WTC11 (cell line): Measurements from ENCODE around the gene RAP2A. TPM values are rescaled to one million over a fixed set of nuclear protein-coding genes. Genes with fewer than 3 reads are reported as not detected.

ENCODE experiments used
- ATAC-seq: fragments of 200-7000 bp; cut with Tn5 transposase; 2 replicates; pipeline ENCODE4 v1.10.0; 2021; ENCODE audit warnings: mild to moderate bottlenecking, moderate library complexity
- CTCF ChIA-PET: fragments of 300-600 bp; sonication (Branson Sonifier 250); formaldehyde crosslinking; loops from one replicate; lab custom pipeline; 2021; ENCODE audit warnings: antibody characterized with exemption; lab: Charles Lee
- POLR2A ChIA-PET: fragments of 350-600 bp; sonication (Branson Sonifier 250); formaldehyde crosslinking; loops from one replicate; lab custom pipeline; 2021; ENCODE audit warnings: antibody characterized with exemption; lab: Charles Lee
- DNase-seq: peaks from one replicate; pipeline ENCODE4 v3.0.0; 2021; ENCODE audit warnings: low spot score
- H3K27ac Mint-ChIP-seq: 2 replicates; pipeline ENCODE4 v1.8.0; 2021; ENCODE audit warnings: mixed read lengths
- H3K27me3 Mint-ChIP-seq: 2 replicates; pipeline ENCODE4 v1.8.0; 2021; ENCODE audit warnings: low read depth, mild to moderate bottlenecking, moderate library complexity, mixed read lengths
- H3K36me3 Mint-ChIP-seq: 2 replicates; pipeline ENCODE4 v1.8.0; 2021; ENCODE audit warnings: mixed read lengths
- H3K4me1 Mint-ChIP-seq: 2 replicates; pipeline ENCODE4 v1.8.0; 2022; ENCODE audit warnings: mixed read lengths
- H3K4me3 Mint-ChIP-seq: 2 replicates; pipeline ENCODE4 v1.8.0; 2021; ENCODE audit warnings: mild to moderate bottlenecking, moderate library complexity, mixed read lengths
- H3K9me3 Mint-ChIP-seq: 2 replicates; pipeline ENCODE4 v1.8.0; 2021; ENCODE audit warnings: mixed read lengths
- ATF1 ChIP-seq: sonication (generic); formaldehyde crosslinking; IDR thresholded peaks from 2 replicates; pipeline ENCODE4 v1.8.1; 2023; ENCODE audit warnings: mild to moderate bottlenecking, moderate library complexity, missing genetic modification reagents
- E2F1 ChIP-seq: sonication (generic); formaldehyde crosslinking; IDR thresholded peaks from 2 replicates; pipeline ENCODE4 v1.8.0; 2022; ENCODE audit warnings: mild to moderate bottlenecking, missing genetic modification reagents
- E2F4 ChIP-seq: sonication (generic); formaldehyde crosslinking; IDR thresholded peaks from 2 replicates; pipeline ENCODE4 v1.8.1; 2022; ENCODE audit warnings: low read depth, mild to moderate bottlenecking, moderate library complexity, missing genetic modification reagents, borderline replicate concordance
- E2F5 ChIP-seq: sonication (generic); formaldehyde crosslinking; IDR thresholded peaks from 2 replicates; pipeline ENCODE4 v1.8.1; 2022; ENCODE audit warnings: mild to moderate bottlenecking, moderate library complexity, missing genetic modification reagents
- FOXK1 ChIP-seq: sonication (generic); formaldehyde crosslinking; IDR thresholded peaks from 2 replicates; pipeline ENCODE4 v1.8.0; 2022; ENCODE audit warnings: mild to moderate bottlenecking, moderate library complexity, missing genetic modification reagents
- JAZF1 ChIP-seq: fragments of 250-450 bp; sonication (Bioruptor Pico); IDR thresholded peaks from 2 replicates; pipeline ENCODE4 v1.9.0; 2021; ENCODE audit warnings: moderate library complexity, mild to moderate bottlenecking, inconsistent platforms
- NFYB ChIP-seq: sonication (generic); formaldehyde crosslinking; conservative IDR thresholded peaks from 2 replicates; pipeline ENCODE4 v1.8.0; 2022; ENCODE audit warnings: low read depth, missing genetic modification reagents
- PRRX2 ChIP-seq: fragments of 250-450 bp; sonication (Bioruptor Pico); IDR thresholded peaks from 2 replicates; pipeline ENCODE4 v1.8.0; 2021; ENCODE audit warnings: mild to moderate bottlenecking
- RORB ChIP-seq: fragments of 250-450 bp; sonication (Bioruptor Pico); IDR thresholded peaks from 2 replicates; pipeline ENCODE4 v1.9.0; 2021; ENCODE audit warnings: mild to moderate bottlenecking
- SMAD4 ChIP-seq: sonication (generic); formaldehyde crosslinking; IDR thresholded peaks from 2 replicates; pipeline ENCODE4 v1.8.0; 2022; ENCODE audit warnings: mild to moderate bottlenecking, missing genetic modification reagents
- SP1 ChIP-seq: sonication (generic); formaldehyde crosslinking; conservative IDR thresholded peaks from 2 replicates; pipeline ENCODE4 v1.8.1; 2022; ENCODE audit warnings: missing genetic modification reagents
- ZNF138 ChIP-seq: sonication (generic); formaldehyde crosslinking; conservative IDR thresholded peaks from 2 replicates; pipeline ENCODE4 v1.8.1; 2022; ENCODE audit warnings: mild to moderate bottlenecking, moderate library complexity, missing genetic modification reagents
- ZNF232 ChIP-seq: sonication (generic); formaldehyde crosslinking; IDR thresholded peaks from 2 replicates; pipeline ENCODE4 v1.8.0; 2022; ENCODE audit warnings: mild to moderate bottlenecking, missing genetic modification reagents
- ZNF263 ChIP-seq: sonication (generic); formaldehyde crosslinking; IDR thresholded peaks from 2 replicates; pipeline ENCODE4 v1.8.1; 2022; ENCODE audit warnings: low read depth, mild to moderate bottlenecking, moderate library complexity, missing genetic modification reagents
- ZNF416 ChIP-seq: fragments of 250-450 bp; sonication (Bioruptor Pico); IDR thresholded peaks from 2 replicates; pipeline ENCODE4 v1.9.0; 2021; ENCODE audit warnings: mild to moderate bottlenecking, inconsistent platforms
- ZNF425 ChIP-seq: fragments of 250-450 bp; sonication (Bioruptor Pico); conservative IDR thresholded peaks from 2 replicates; pipeline ENCODE4 v1.9.0; 2021; ENCODE audit warnings: mild to moderate bottlenecking
- ZNF671 ChIP-seq: fragments of 250-450 bp; sonication (Bioruptor Pico); IDR thresholded peaks from 2 replicates; pipeline ENCODE4 v1.8.0; 2021; ENCODE audit warnings: mild to moderate bottlenecking
- total RNA-seq: library from RNA; stranded (reverse); gene quantifications from 3 replicates; pipeline ENCODE4 v1.2.3, GENCODE V29; 2021
- TF ChIP-seq, protein P1 (sequence below): sonication (generic); formaldehyde crosslinking; IDR thresholded peaks from 2 replicates; pipeline ENCODE4 v1.8.1; 2022; ENCODE audit warnings: low read depth, missing genetic modification reagents, borderline replicate concordance
- TF ChIP-seq, protein P2 (sequence below): fragments of 250-450 bp; sonication (Bioruptor Pico); IDR thresholded peaks from 2 replicates; pipeline ENCODE4 v1.9.0; 2021; ENCODE audit warnings: mild to moderate bottlenecking
- TF ChIP-seq, protein P3 (sequence below): sonication (generic); formaldehyde crosslinking; IDR thresholded peaks from 2 replicates; pipeline ENCODE4 v1.8.0; 2022; ENCODE audit warnings: mild to moderate bottlenecking, missing genetic modification reagents
- TF ChIP-seq, protein P4 (sequence below): sonication (generic); formaldehyde crosslinking; conservative IDR thresholded peaks from 2 replicates; pipeline ENCODE4 v1.8.1; 2023; ENCODE audit warnings: mild to moderate bottlenecking, low read depth, missing genetic modification reagents, moderate library complexity

RAP2A gene
- total RNA-seq, 1 experiment from 2014 or later: 39.0 TPM

DNA sequence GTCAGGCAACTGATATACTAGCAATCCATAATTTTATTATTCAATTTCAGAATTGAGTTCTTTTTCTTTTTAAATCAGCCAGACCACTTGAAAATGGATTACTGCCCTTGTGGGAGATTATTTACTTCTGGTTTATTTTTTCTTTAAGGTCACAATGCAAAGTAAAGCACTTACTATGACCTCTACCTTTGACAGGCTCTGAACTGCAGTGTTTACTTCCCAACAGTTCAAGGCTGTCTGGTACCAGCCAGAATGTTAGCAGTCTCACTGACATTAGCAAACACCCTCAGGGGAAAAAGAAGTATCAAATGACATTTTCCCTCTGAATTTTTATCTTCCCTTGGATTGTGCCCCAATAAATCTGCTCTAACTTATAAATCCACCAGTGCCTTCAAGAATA, 57.5 kb downstream of the RAP2A start (continued):
- TF ChIP-seq, protein P1, sequence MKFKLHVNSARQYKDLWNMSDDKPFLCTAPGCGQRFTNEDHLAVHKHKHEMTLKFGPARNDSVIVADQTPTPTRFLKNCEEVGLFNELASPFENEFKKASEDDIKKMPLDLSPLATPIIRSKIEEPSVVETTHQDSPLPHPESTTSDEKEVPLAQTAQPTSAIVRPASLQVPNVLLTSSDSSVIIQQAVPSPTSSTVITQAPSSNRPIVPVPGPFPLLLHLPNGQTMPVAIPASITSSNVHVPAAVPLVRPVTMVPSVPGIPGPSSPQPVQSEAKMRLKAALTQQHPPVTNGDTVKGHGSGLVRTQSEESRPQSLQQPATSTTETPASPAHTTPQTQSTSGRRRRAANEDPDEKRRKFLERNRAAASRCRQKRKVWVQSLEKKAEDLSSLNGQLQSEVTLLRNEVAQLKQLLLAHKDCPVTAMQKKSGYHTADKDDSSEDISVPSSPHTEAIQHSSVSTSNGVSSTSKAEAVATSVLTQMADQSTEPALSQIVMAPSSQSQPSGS (CRISPR knock-in tag): no peak
- no peak for TF ChIP-seq ZNF416 (CRISPR knock-in tag)

DNA sequence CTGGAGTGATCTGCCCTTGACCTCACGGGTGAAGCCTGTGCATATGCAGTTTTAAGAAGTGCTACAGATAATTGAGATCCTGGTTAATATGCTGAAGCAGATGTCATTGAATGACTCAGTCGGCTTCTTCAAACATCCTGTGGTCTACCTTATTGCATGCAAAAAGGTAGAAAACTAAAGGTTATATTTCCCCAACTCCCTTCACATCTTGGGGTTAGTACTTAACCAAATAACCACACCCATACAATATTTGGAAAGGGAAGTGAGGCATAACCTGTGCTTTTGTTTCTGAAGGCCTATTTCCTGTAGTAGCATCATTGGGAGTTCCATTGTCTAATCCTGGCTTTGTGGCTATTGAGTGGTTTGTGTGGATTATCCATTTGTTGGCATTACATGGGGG, 58.3 kb downstream of the RAP2A start:
- ChIA-PET CTCF (no interaction called here), POLR2A (no interaction called here)
- Mint-ChIP-seq H3K27ac (no peak overlapping the region), H3K27me3 (no peaks in the 10 kb centered on the region), H3K4me3 (no peak overlapping the region), H3K9me3 (peaks cover 21% of the 10 kb centered on the region), H3K4me1 (peaks cover 6% of the 10 kb centered on the region), H3K36me3 (peaks cover 13% of the 10 kb centered on the region)
- DNase-seq: no peak
- no peak for ATAC-seq
- TF ChIP-seq ZNF671: no peak

GRCh38 chr13:97492684-97493371, 58.9 kb downstream of the RAP2A start:
- ATAC-seq: no peak
- H3K27ac Mint-ChIP-seq: no peak overlapping the region
- H3K4me3 Mint-ChIP-seq: no peak overlapping the region
- peaks cover 21% of the 10 kb centered on the region for H3K9me3 Mint-ChIP-seq
- TF ChIP-seq NFYB (CRISPR knock-in tag) (no peak), ATF1 (no peak), E2F4 (CRISPR knock-in tag) (no peak), ZNF232 (CRISPR knock-in tag) (no peak), ZNF138 (no peak), RORB (no peak), FOXK1 (CRISPR knock-in tag) (no peak), ZNF425 (no peak), E2F5 (no peak), E2F1 (CRISPR knock-in tag) (no peak), JAZF1 (no peak), PRRX2 (no peak), SP1 (no peak), ZNF263 (CRISPR knock-in tag) (no peak), SMAD4 (CRISPR knock-in tag) (no peak)
- TF ChIP-seq, protein P2, sequence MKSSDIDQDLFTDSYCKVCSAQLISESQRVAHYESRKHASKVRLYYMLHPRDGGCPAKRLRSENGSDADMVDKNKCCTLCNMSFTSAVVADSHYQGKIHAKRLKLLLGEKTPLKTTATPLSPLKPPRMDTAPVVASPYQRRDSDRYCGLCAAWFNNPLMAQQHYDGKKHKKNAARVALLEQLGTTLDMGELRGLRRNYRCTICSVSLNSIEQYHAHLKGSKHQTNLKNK: no peak
- TF ChIP-seq, protein P3, sequence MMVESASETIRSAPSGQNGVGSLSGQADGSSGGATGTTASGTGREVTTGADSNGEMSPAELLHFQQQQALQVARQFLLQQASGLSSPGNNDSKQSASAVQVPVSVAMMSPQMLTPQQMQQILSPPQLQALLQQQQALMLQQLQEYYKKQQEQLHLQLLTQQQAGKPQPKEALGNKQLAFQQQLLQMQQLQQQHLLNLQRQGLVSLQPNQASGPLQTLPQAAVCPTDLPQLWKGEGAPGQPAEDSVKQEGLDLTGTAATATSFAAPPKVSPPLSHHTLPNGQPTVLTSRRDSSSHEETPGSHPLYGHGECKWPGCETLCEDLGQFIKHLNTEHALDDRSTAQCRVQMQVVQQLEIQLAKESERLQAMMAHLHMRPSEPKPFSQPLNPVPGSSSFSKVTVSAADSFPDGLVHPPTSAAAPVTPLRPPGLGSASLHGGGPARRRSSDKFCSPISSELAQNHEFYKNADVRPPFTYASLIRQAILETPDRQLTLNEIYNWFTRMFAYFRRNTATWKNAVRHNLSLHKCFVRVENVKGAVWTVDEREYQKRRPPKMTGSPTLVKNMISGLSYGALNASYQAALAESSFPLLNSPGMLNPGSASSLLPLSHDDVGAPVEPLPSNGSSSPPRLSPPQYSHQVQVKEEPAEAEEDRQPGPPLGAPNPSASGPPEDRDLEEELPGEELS (CRISPR knock-in tag): no peak
- TF ChIP-seq, protein P4, sequence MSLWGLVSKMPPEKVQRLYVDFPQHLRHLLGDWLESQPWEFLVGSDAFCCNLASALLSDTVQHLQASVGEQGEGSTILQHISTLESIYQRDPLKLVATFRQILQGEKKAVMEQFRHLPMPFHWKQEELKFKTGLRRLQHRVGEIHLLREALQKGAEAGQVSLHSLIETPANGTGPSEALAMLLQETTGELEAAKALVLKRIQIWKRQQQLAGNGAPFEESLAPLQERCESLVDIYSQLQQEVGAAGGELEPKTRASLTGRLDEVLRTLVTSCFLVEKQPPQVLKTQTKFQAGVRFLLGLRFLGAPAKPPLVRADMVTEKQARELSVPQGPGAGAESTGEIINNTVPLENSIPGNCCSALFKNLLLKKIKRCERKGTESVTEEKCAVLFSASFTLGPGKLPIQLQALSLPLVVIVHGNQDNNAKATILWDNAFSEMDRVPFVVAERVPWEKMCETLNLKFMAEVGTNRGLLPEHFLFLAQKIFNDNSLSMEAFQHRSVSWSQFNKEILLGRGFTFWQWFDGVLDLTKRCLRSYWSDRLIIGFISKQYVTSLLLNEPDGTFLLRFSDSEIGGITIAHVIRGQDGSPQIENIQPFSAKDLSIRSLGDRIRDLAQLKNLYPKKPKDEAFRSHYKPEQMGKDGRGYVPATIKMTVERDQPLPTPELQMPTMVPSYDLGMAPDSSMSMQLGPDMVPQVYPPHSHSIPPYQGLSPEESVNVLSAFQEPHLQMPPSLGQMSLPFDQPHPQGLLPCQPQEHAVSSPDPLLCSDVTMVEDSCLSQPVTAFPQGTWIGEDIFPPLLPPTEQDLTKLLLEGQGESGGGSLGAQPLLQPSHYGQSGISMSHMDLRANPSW: no peak
- H3K36me3 Mint-ChIP-seq: peaks cover 13% of the 10 kb centered on the region
- peaks cover 6% of the 10 kb centered on the region for H3K4me1 Mint-ChIP-seq
- H3K27me3 Mint-ChIP-seq: no peaks in the 10 kb centered on the region
- no peak for DNase-seq
- CTCF ChIA-PET: no interaction called here
- POLR2A ChIA-PET: no interaction called here
